Measurements from ENCODE around the gene AASDH.

Gene AASDH

DNA sequence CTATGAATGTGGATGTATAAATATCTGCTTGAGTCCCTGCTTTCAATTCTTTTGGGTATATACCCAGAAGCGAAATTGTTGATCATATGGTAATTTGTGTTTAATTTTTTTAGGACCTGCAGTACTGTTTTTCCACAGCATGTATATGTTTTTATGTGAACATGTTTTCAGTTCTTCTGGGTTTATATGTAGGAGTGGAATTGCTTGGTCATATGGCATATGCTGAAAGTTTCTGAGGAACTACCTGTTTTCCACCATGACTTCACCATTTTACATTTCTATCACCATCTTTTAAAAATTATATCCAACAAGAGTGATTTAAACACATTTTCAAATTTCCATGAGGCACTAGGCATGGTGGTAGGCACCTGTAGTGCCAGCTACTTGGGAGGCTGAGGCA is 39.9 kb upstream of the AASDH start:
- no peak overlapping the region for H3K27ac ChIP-seq
- CTCF ChIA-PET: no interaction called here
- TF ChIP-seq, protein P1, sequence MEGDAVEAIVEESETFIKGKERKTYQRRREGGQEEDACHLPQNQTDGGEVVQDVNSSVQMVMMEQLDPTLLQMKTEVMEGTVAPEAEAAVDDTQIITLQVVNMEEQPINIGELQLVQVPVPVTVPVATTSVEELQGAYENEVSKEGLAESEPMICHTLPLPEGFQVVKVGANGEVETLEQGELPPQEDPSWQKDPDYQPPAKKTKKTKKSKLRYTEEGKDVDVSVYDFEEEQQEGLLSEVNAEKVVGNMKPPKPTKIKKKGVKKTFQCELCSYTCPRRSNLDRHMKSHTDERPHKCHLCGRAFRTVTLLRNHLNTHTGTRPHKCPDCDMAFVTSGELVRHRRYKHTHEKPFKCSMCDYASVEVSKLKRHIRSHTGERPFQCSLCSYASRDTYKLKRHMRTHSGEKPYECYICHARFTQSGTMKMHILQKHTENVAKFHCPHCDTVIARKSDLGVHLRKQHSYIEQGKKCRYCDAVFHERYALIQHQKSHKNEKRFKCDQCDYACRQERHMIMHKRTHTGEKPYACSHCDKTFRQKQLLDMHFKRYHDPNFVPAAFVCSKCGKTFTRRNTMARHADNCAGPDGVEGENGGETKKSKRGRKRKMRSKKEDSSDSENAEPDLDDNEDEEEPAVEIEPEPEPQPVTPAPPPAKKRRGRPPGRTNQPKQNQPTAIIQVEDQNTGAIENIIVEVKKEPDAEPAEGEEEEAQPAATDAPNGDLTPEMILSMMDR (conservative IDR thresholded peaks at IDR 0.05; ENCODE audit: low read depth): no peak
- no peak for DNase-seq (ENCODE audit: low spot score)
- POLR2A ChIA-PET (ENCODE audit: low non-redundant PET): no interaction called here

DNA sequence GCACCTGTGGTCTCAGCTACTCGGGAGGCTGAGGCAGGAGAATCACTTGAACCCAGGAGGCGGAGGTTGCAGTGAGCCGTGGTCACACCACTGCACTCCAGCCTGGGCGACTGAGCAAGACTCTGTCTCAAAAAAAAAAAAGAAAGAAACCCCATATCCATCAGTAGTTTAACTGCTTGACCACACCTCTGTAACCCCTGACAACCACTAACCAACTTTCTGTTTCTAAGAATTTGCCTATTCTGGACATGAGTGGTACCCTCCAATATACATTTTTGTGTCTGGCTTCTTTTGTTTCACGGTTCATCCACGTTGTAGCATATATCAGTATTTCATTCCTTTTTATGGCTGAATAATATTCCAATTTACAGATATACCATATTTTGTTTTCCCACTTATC is 39.0 kb upstream of the AASDH start:
- TF ChIP-seq, protein P1 (conservative IDR thresholded peaks at IDR 0.05; ENCODE audit: low read depth): no peak

DNA sequence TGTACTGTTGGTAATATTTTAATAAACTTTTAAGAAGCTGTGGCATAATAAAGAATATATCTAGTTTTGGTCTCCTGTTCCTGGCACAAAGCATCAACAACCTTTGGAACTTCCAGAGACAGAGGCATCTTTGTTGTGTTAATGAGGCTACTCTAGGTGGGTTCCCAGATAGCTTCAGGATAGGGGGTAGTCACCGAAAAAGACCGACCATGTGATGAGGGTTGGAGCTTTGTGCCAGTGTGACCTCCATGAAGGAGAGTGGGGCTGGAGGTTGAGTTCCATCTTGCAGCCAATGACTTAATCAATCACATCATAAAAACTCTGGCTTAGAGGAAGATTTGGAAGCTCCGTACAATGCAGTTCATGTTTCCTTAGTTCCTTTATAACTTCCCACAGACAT is 38.2 kb upstream of the AASDH start:
- ChIA-PET CTCF (interaction anchor here (0.6 to 0.8 kb wide), 5 partner anchors 11 to 381 kb away, joined by 3 read pairs; no protein-coding TSS in a partner anchor), POLR2A (ENCODE audit: low non-redundant PET) (no interaction called here)
- H3K27ac ChIP-seq: no peak overlapping the region

More for the DNA sequence above, 39.0 kb upstream of the AASDH start:
- CTCF ChIA-PET: interaction anchor here (0.6 kb wide), 1 partner anchor 787 kb away, joined by 3 read pairs; no protein-coding TSS in a partner anchor
- no peak for DNase-seq (ENCODE audit: low spot score)
- no peak overlapping the region for H3K27ac ChIP-seq
- POLR2A ChIA-PET (ENCODE audit: low non-redundant PET): no interaction called here

DNA sequence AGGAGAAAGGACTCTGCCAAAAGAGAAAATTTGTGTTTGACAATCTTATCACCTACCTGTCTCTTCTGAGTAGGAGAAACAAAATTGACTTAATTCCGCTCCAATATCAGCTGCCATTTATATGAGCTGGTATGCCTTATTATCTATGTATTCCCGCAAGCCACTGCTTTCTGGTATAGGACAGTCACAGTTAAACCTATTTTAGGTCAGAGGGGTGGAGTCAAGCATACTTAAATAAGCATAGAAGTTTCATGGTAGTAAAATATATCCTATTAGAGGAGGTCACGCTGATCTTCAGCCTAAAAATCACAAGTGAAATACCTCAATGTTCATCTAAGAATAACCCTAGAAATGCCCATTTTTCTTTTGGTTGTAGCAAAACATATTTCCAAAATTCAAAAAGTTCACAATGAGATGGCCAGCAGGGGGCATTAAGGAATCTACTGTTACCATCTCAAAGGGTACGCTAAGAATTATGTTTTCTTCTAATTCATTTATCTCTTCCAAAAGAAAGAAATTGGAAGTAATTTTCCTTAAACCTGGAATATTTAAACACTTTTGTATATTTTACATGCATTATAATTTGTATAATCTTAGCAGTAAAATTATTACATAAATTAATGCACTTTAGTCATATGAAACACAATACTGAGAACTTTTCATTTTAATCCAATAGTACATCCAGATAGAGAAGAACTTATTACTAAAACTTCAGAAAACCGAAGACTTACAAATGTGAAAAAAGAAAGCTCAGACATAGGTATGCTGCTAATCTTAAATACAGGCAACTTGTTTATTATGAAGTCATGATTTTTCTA is 37.6 kb upstream of the AASDH start:
- ChIA-PET POLR2A (ENCODE audit: low non-redundant PET) (no interaction called here), CTCF (interaction anchor here (0.6 to 0.8 kb wide), 4 partner anchors 10 to 380 kb away, joined by 3 read pairs; no protein-coding TSS in a partner anchor)
- no peak overlapping the region for H3K27ac ChIP-seq
- peak; percentile 18 for DNase-seq (ENCODE audit: low spot score)
- TF ChIP-seq, protein P1 (conservative IDR thresholded peaks at IDR 0.05; ENCODE audit: low read depth): peak; percentile 62

More for the DNA sequence above, 38.2 kb upstream of the AASDH start:
- DNase-seq (ENCODE audit: low spot score): no peak
- TF ChIP-seq, protein P1 (conservative IDR thresholded peaks at IDR 0.05; ENCODE audit: low read depth): no peak

DNA sequence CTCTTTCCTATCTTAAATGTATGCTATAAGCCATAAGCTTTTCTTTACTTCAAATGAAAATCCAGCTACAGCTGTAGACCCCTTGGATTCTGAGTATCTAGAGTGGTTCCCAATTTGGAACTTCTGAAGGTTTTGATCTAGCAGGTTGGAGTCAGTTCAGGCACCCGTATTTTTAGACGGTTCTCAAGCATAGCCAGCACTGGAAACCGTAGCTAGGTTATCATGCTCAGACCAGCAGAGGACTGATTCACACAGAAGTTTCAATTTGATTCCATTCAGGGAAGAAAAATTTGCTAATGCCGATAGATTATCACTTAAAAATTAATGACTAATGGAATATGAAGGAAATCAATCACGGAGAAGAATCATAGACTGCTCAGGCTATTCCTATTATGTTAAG is 36.9 kb upstream of the AASDH start:
- POLR2A ChIA-PET (ENCODE audit: low non-redundant PET): no interaction called here
- H3K27ac ChIP-seq: no peak overlapping the region
- CTCF ChIA-PET: interaction anchor here (0.7 to 0.9 kb wide), 2 partner anchors 10 to 17 kb away, joined by 3 read pairs; no protein-coding TSS in a partner anchor
- TF ChIP-seq, protein P1 (conservative IDR thresholded peaks at IDR 0.05; ENCODE audit: low read depth): no peak
- DNase-seq (ENCODE audit: low spot score): no peak

DNA sequence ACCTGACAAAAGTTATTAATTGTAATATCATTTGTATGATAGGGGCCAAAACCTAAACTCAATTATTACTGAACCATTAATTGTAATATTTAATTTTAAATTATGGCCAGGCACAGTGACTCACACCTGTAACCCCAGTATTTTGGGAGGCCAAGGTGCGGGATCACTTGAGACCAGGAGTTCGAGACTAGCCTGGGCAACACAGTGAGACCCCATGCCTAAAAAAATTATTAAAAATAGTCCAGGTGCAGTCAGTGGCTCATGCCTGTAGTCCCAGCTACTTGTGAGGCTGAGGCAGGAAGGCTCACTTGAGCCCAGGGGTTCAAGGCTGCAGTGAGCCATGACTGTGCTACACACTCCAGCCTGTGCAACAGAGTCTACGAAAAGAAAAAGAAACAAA is 30.1 kb upstream of the AASDH start:
- CTCF ChIA-PET: no interaction called here
- POLR2A ChIA-PET (ENCODE audit: low non-redundant PET): no interaction called here
- H3K27ac ChIP-seq: no peak overlapping the region
- DNase-seq (ENCODE audit: low spot score): no peak
- TF ChIP-seq, protein P1 (conservative IDR thresholded peaks at IDR 0.05; ENCODE audit: low read depth): no peak

All from RWPE1 (cell line).